Prostate gland (tissue), 2 donors: Measurements from ENCODE around the gene SLC49A3.

Experiments
- CTCF ChIP-seq, 4 experiments: fragments of 200-600 bp in 2 of 4; fragments of 450-650 bp in 2 of 4; sonication (generic) in 2 of 4; IDR thresholded peaks; 1 replicate in 3 of 4; 2 replicates in 1 of 4; pipeline ENCODE4 v1.5.1; 2016 to 2019; ENCODE audit warnings: antibody characterized with exemption in 4 of 4, mild to moderate bottlenecking in 2 of 4, moderate library complexity in 2 of 4
- POLR2AphosphoS5 ChIP-seq: sonication (generic); formaldehyde crosslinking; IDR thresholded peaks from one replicate; pipeline ENCODE4 v1.6.1; 2017; ENCODE audit warnings: antibody characterized with exemption

GRCh38 chr4:687048-687970, 1.6 kb downstream of the SLC49A3 start:
- TF ChIP-seq CTCF (IDR thresholded peaks at IDR 0.05) (no peak), POLR2AphosphoS5 (no peak)
